GM21367 (cell line): ENCODE measurements around the gene DHX9.
"Not testable (repeated sequence)": the region's sequence is repeated elsewhere in the genome, so short reads cannot be mapped to it uniquely, and the experiment has no call there.

ENCODE experiments used
- ATAC-seq: cut with Tn5 transposase; IDR thresholded peaks from one replicate; pipeline ENCODE4 v1.9.1; 2021; ENCODE audit not compliant: unreplicated experiment

Gene DHX9

DNA sequence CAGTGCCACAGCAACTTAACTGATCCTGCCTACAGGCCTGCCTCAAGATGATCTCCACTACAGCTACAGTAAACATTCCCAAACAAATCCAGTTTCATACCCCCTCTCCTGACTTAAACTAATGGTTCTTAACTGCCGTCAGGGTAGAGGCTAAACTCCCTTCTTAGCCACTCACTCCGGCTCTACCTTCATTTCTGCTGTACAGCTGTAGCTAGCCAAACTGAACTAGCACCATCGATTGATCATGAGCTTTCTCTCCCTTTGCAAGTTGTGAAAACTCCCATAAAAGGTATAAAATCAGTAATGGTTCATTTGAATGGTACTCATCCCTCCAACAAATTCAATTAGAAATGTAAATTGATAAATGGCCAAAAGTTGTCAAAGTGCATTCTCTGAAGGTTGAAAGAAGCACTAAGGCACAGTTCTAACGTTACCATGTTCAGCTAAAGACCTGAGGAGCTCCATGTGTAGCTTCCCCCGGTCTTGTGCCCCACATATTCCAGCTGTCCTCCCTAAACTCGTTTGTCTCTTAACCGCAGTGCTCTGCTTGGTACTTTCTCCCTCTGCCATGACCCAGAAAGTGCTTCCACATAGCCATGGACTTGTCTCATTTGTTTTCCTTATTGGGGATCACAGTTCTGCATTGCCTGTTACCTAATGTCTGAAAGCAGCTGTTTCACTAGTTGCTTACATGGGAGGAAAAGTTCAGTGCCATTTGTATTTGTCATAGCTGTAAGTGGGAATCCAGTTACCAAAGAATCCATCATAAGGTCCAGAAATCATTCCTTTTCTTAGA is 49.8 kb downstream of the DHX9 start:
- ATAC-seq = no peak

DNA sequence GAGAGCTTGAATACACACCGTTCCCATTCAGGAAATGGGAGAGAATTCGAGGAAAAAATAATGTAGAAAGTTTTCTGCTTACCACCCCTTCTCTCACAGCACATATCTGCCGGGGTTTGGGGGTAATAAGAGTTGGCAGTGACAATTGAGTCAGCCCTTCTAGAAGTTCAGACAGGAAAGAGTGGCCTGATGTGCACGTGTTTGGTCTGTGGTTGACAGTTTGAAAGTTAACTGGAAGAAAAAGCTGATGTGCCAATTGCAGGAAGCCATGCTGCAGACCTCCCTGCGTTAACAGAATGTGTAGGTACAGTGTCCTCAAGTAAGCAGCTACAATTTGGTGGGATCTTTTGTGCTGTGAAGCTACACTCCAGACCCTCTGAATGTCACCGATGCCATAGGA is 50.9 kb downstream of the DHX9 start:
- no peak for ATAC-seq

DNA sequence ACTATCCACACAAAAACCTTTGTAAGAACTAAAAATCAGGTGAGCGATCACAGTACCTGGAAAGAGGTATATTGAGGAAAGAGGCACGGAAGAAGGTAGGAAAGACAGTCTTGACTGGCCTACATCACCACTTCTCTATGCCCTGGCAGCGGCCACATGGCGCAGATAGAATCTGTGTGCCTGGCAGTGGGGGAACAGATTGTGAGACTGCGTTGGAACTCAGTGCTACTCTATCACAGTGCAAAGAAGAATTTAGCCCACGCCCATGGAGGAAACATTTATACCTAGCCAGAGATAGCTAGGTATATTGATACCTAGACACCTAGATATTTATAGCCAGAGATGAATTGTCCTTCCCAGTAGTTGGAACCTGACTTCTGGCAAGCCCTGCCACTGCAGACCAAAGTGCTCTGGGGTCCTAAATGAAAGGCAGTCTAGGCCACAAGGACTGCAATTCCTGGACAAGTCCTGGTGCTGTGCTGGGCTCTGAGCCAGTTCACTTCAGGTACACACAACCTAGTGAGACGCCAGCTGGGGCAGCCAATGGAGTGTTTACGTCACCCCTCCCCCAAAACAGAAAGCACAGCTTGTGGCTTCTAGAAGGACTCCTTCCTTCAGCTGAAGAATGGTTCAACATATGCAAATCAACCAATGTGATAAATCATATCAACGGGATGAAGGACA is 51.9 kb downstream of the DHX9 start:
- no peak for ATAC-seq

DNA sequence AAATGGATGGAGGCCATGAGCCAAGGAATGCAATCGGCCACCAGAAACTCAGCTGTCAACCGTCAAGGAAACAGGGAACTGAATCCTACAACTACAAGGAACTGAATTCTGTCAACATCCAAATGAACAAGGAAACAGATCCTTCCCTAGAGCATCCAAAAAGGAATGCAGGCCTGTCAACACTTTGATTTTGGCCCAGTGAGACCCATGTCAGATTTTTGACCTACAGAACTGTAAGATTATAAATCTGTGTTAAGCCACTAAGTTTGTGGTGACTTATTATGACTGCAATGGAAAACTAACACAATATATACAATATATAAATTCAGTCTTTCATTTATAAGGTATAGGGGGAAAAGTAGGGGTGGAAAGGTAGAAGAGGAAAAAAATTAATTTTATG is 58.5 kb downstream of the DHX9 start:
- no peak for ATAC-seq

DNA sequence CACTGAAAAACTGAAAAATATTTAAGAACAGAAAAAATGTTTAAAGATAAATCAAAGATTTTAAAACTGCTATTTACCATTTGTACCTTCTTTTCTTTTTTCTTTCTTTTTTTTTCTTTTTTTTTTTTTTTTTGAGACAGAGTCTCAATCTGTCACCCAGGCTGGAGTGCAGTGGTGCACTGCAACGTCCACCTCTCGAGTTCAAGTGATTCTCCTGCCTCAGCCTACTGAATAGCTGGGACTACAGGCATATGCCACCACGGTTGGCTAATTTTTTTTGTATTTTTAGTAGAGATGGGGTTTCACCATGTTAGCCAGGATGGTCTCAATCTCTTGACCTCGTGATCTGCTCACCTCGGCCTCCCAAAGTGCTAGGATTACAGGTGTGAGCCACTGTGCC is 62.8 kb downstream of the DHX9 start:
- ATAC-seq = not testable (repeated sequence)

DNA sequence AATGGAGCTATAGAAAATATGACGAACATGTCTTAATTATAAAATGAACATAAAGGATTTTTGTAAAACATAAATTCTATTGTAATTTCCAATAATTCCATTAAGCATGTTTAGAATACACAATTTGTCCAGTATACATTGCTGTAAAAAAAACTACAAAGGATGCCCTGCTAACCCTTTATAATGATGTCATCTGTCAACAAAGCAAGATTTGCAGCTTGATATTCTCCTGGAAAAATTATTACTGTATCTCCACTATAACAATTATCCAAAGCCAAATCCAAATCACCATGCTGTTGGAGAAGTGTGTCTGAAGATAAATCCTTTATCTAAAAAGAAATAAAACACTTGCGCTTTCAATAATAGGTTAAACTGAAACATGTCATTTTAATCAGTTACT is 66.2 kb downstream of the DHX9 start:
- ATAC-seq = no peak

DNA sequence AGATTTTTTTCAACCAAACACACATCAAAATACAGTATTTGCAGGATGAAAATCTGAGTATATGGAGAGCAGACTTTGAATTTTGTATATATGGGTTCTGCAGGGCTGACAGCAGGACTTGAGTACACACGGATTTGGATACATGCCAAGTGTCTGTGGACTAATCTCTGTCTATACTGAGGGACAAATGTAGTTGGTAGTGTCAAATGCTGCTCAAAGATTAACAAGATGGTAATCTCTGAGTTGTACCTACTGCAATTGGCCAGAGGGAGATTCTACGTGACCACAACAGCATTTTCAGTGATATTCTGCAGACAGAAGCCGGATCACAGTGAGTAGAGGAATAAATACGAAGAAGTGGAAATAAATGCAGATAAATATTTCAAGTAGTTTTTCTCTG is 70.4 kb downstream of the DHX9 start:
- no peak for ATAC-seq

DNA sequence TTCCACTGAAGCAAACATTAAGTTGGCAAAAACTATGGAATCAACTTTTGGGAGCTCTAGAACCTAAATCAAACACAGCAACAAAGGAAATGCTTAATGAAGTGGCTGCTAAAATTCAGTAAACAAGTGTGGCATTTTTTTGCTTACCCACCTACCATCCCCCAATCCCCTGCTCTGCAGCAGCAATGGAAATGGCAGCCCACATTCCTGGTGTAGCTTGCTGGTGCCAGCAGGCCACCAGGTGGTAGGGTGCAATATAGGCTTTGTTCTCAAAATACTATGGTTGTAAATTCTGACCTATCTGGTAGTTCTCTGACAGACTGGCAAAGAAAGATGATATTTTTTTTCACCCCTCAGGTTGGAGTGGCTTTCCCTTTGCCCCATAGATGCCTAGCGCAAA is 71.0 kb downstream of the DHX9 start:
- no peak for ATAC-seq

DNA sequence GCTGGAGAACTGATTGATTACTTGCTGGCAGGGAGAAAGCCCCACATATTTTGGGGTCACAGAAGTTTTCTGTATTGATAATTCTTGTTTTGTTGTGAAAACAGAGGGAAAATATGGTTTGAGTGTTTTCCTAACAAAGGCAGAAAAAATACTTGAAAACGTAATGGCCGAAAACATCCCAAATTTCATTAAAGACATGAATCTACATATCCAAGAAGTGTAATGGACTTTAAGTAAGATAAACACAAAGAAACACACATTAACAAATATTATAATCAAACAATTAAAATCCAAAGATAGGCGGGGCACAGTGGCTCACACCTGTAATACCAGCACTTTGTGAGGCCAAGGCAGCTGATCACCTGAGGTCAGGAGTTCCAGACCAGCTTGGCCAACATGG is 74.3 kb downstream of the DHX9 start:
- ATAC-seq = no peak

DNA sequence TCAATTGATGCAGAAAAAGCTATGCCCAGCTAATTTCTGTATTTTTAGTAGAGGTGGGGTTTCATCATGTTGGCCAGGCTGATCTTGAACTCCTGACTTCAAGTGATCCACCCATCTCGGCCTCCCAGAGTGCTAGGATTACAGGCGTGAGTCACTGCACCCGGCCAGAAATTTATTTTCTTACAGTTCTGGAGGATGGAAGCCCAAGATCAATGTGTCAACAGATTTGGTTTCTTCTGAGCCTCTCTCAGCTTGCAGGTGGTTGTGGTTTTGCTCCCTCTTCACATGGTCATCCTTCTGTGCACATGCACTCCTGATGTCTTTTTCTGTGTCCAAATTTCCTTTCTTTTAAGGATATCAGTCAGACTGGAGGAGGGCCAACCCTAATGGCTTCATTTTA is 78.2 kb downstream of the DHX9 start:
- no peak for ATAC-seq

DNA sequence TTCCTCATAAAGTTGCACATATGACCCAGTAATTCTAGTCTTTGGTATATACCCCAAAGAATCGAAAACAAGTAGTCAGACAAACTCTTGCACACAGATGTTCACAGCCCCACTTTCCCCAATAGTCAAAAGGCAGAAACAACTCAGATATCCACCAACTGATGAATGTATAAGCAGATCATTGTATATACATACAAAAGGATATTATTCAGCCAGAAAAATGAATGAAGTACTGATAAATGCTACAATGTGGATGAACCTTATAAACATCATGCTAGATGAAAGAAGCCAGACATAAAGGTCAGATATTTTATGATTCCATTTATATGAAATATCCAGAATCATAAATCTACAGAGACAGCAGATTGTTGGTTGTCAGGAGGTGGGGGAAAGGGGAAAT is 86.5 kb downstream of the DHX9 start:
- ATAC-seq = no peak

DNA sequence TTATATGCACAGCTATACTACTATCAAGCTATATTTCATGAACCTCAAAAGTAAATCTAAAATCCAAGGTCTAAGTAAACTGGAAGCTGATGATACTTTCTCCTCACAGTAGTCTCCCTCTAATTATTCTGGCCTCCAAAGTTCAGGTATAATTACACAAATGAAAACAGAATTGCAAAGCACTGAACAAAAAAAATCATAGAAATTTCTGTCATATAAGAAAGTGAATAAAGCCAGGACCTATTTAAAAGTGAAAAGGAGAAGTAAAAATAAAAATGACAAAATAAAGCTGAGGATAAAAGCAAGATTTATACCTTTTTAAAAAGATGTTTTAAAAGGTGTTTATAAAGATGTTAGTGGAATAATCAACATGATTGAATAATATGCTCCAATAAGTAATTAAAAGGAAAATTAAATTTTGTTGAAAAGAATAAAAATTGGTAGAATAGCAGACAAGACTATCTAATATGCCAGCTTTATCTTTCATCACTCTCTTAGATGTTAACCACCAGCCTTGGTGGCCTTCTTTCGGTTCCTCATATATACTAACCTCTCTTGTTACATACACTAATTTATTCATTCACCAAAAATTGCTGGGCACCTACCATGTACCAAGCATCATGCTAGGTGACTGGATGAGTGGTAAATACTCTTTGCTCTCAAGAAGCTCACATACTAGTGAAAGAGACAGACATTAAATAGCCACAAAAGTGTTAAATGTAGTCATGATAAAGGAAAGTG is 88.7 kb downstream of the DHX9 start:
- ATAC-seq = no peak

DNA sequence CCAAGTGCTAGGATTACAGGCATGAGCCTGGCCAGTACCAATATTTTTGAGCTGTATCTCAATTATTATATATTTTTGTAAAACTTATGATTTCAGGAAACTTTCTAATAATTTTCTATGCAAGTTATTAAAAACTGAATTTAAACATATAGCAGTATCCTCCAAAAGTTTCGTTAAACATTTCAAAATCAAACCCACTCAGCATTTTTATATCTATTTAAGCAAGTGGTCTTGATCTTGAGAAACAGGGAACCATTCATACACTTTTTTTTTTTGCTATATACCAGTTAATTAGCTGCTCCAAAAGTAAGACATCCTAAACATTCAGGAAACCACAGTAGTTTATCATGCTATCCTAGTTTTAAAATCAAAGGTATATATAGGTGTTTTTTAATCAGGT is 91.8 kb downstream of the DHX9 start:
- ATAC-seq = no peak

DNA sequence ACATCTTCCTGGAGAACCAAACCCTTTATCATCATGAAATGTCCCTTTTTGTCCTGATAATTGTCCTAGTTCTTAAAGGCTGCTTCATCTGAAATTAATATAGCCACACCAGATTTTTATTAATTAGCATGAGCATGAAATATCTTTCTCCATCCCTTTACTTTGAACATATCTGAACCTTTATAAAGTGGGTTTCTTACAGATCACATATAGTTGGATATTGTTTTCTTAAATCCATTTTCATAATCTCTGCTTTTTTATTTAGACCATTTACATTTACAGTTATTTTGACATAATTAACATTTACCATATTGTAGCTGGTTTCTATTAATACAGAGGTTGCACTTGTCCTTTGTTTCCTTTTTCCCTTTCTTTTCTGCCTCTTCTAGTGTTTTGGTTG is 96.6 kb downstream of the DHX9 start:
- no peak for ATAC-seq
